GM19238 (cell line): ENCODE measurements around the gene HCN3.
"Not testable (repeated sequence)": the region's sequence is repeated elsewhere in the genome, so short reads cannot be mapped to it uniquely, and the experiment has no call there.

ENCODE experiments used
- DNase-seq: peaks from one replicate; pipeline ENCODE4 v3.0.0; 2011; ENCODE audit warnings: low spot score; ENCODE audit not compliant: insufficient read length

HCN3 gene

GRCh38 chr1:155284476-155284875, 7.2 kb downstream of the HCN3 start:
- DNase-seq: no peak

- no peak for DNase-seq
Observed at GRCh38 chr1:155285063-155285462, 7.8 kb downstream of the HCN3 start.

GRCh38 chr1:155285631-155286044, 8.4 kb downstream of the HCN3 start:
- no peak for DNase-seq

GRCh38 chr1:155286544-155286943, 9.3 kb downstream of the HCN3 start:
- DNase-seq: no peak

- DNase-seq: no peak
Observed at GRCh38 chr1:155287987-155288543, 10.8 kb downstream of the HCN3 start.

- DNase-seq: not testable (repeated sequence)
Observed at GRCh38 chr1:155291006-155291405, 13.7 kb downstream of the HCN3 start.

- no peak for DNase-seq
Observed at GRCh38 chr1:155293086-155293749, 16.0 kb downstream of the HCN3 start.

GRCh38 chr1:155294520-155295182, 17.4 kb downstream of the HCN3 start:
- no peak for DNase-seq

- no peak for DNase-seq
Observed at GRCh38 chr1:155295183-155295941, 18.1 kb downstream of the HCN3 start.

GRCh38 chr1:155295942-155296267, 18.6 kb downstream of the HCN3 start:
- no peak for DNase-seq

GRCh38 chr1:155296661-155297060, 19.4 kb downstream of the HCN3 start:
- DNase-seq: no peak

- no peak for DNase-seq
Observed at GRCh38 chr1:155297384-155297783, 20.1 kb downstream of the HCN3 start.

GRCh38 chr1:155300024-155300423, 22.8 kb downstream of the HCN3 start:
- no peak for DNase-seq

GRCh38 chr1:155300553-155301329, 23.5 kb downstream of the HCN3 start:
- no peak for DNase-seq

GRCh38 chr1:155301342-155301841, 24.1 kb downstream of the HCN3 start, which contains the start of gene PKLR:
PKLR (minus strand) TSS chr1:155301438; CDS start chr1:155301395, 43 bp downstream.
- no peak for DNase-seq

GRCh38 chr1:155304558-155305063, 27.3 kb downstream of the HCN3 start:
- DNase-seq: peak; percentile 60

GRCh38 chr1:155305881-155306391, 28.7 kb downstream of the HCN3 start:
- DNase-seq: no peak

- DNase-seq: no peak
Observed at GRCh38 chr1:155307247-155307740, 30.0 kb downstream of the HCN3 start.

GRCh38 chr1:155308493-155309422, 31.5 kb downstream of the HCN3 start, which contains the start of gene FDPS:
FDPS (plus strand) TSS chr1:155308866; CDS start chr1:155309790, 924 bp downstream.
- peak; percentile 93 for DNase-seq
